K562 (cell line): ENCODE data around the gene ACTR1B. TPM values are rescaled to one million over a fixed set of nuclear protein-coding genes. Genes with fewer than 3 reads are reported as not detected.

Experiments
- ATAC-seq: fragments of 200-7000 bp; cut with Tn5 transposase; 3 replicates; pipeline ENCODE4 v1.9.1; 2020; ENCODE audit warnings: moderate library complexity
- BruUV-seq: library from RNA; stranded (reverse); fragments of 400-500 nt; replicated peaks from 2 replicates; lab custom pipeline; 2021; lab: Mats Ljungman, UMichigan
- CTCF ChIA-PET: fragments of 300-600 bp; formaldehyde crosslinking; extraction: SDS; loops from one replicate; lab custom pipeline; 2021; ENCODE audit warnings: low intra/inter-chr PET ratio; lab: Yijun Ruan, JAX
- POLR2A ChIA-PET: fragments of 300-600, 350-650 bp; sonication (Branson Sonifier 250); formaldehyde crosslinking; extraction: SDS; loops from one replicate; lab custom pipeline; 2021; ENCODE audit warnings: antibody characterized with exemption, inconsistent platforms; lab: Yijun Ruan, JAX
- DNase-seq, 4 experiments: peaks; one replicate each; pipeline versions ENCODE4 v3.0.0 to v3.0.0-alpha.2; 2011 to 2018; ENCODE audit warnings: low spot score in 3 of 4, mixed read lengths in 3 of 4; ENCODE audit errors: extremely low read depth in 1 of 4
- FAIRE-seq: peaks from 2 replicates; lab custom pipeline; 2011; peaks lifted over from hg19 to GRCh38; lab: Jason Lieb, UNC
- H2AFZ ChIP-seq: 2 replicates; pipeline ENCODE4 v1.6.0; 2011; ENCODE audit warnings: low read depth, low read length, control low read depth, inconsistent platforms
- H3K27ac ChIP-seq: fragments of 200-600 bp; 3 replicates; pipeline ENCODE4 v1.8.0; 2011; ENCODE audit warnings: low read depth, mild to moderate bottlenecking, control low read depth, inconsistent platforms, low read length, moderate library complexity, mixed read lengths; ENCODE audit errors: extremely low read depth
- H3K27me3 ChIP-seq, 2 experiments: fragments of 300-600 bp in 1 of 2; 2 replicates in 1 of 2; 3 replicates in 1 of 2; pipeline versions ENCODE4 v1.6.0 to v1.8.0; 2011; ENCODE audit warnings: inconsistent platforms in 2 of 2, low read length in 2 of 2, mild to moderate bottlenecking in 1 of 2, mixed read lengths in 1 of 2, moderate library complexity in 1 of 2; ENCODE audit not compliant: control insufficient read depth in 2 of 2, insufficient read depth in 2 of 2
- H3K36me3 ChIP-seq: fragments of 300-600 bp; 3 replicates; pipeline ENCODE4 v1.8.0; 2011; ENCODE audit warnings: mild to moderate bottlenecking, low read length, inconsistent platforms; ENCODE audit not compliant: control insufficient read depth, insufficient read depth
- H3K4me1 ChIP-seq, 2 experiments: fragments of 200-600 bp in 1 of 2; replicated peaks in 1 of 2; 2 replicates in 1 of 2; 3 replicates in 1 of 2; pipeline versions ENCODE4 v1.5.1 to v1.8.0; 2011; ENCODE audit warnings: inconsistent platforms in 2 of 2, low read length in 2 of 2, mild to moderate bottlenecking in 1 of 2, mixed read lengths in 1 of 2, moderate library complexity in 1 of 2; ENCODE audit not compliant: control insufficient read depth in 2 of 2, insufficient read depth in 2 of 2
- H3K4me2 ChIP-seq: 2 replicates; pipeline ENCODE4 v1.6.1; 2011; ENCODE audit warnings: low read length, control low read depth, inconsistent platforms, mixed read lengths; ENCODE audit not compliant: insufficient read depth
- H3K4me3 ChIP-seq: fragments of 200-600 bp; sonication (generic), shearing (Covaris generic); 2 replicates; pipeline ENCODE4 v1.5.1; 2016; ENCODE audit warnings: control low read depth, inconsistent platforms
- H3K79me2 ChIP-seq: fragments of 200-600 bp; 3 replicates; pipeline ENCODE4 v1.8.0; 2011; ENCODE audit warnings: low read length, inconsistent platforms; ENCODE audit not compliant: control insufficient read depth, insufficient read depth
- H3K9ac ChIP-seq, 2 experiments: 2 replicates each; pipeline versions ENCODE4 v1.6.0 to v1.6.1; 2011; ENCODE audit warnings: low read depth in 2 of 2, low read length in 2 of 2, control low read depth in 1 of 2, inconsistent platforms in 1 of 2, mild to moderate bottlenecking in 1 of 2, mixed read lengths in 1 of 2; ENCODE audit not compliant: insufficient read depth in 1 of 2
- H3K9me1 ChIP-seq: one replicate; pipeline ENCODE4 v1.6.0; 2011; ENCODE audit warnings: inconsistent platforms, mild to moderate bottlenecking, low read length, moderate library complexity; ENCODE audit not compliant: control insufficient read depth, insufficient read depth
- H3K9me3 ChIP-seq: replicated peaks from 2 replicates; pipeline ENCODE4 v1.5.1; 2011; ENCODE audit warnings: low read depth, low read length, inconsistent platforms; ENCODE audit not compliant: control insufficient read depth, insufficient read depth
- H4K20me1 ChIP-seq: replicated peaks from 2 replicates; pipeline ENCODE4 v1.6.1; 2011; ENCODE audit warnings: low read length, inconsistent platforms, mixed read lengths; ENCODE audit not compliant: control insufficient read depth, insufficient read depth
- CSDE1 ChIP-seq, 2 experiments: fragments of 450-650 bp; IDR thresholded peaks; 2 replicates each; pipeline ENCODE4 v1.6.1; 2016; ENCODE audit warnings: mild to moderate bottlenecking in 1 of 2
- EWSR1 ChIP-seq: fragments of 450-650 bp; IDR thresholded peaks from 2 replicates; pipeline ENCODE4 v1.6.1; 2018; ENCODE audit warnings: borderline replicate concordance, mild to moderate bottlenecking, low read depth, moderate library complexity; ENCODE audit not compliant: partially characterized antibody
- GATAD2B ChIP-seq: fragments of 450-650 bp; IDR thresholded peaks from 2 replicates; pipeline ENCODE4 v1.6.1; 2017; ENCODE audit warnings: mild to moderate bottlenecking, borderline replicate concordance
- SIN3A ChIP-seq, 2 experiments: fragments of 150-350 bp in 1 of 2; IDR thresholded peaks; 2 replicates each; pipeline ENCODE4 v1.6.1; 2011 to 2016; ENCODE audit warnings: borderline replicate concordance in 2 of 2, low read depth in 2 of 2, low read length in 2 of 2, mild to moderate bottlenecking in 2 of 2, moderate library complexity in 2 of 2; ENCODE audit not compliant: control insufficient read depth in 1 of 2
- SRSF3 ChIP-seq: fragments of 200-400 bp; formaldehyde crosslinking; IDR thresholded peaks from 2 replicates; pipeline ENCODE4 v1.6.1; 2016; ENCODE audit warnings: mild to moderate bottlenecking, low read length, moderate library complexity; ENCODE audit not compliant: insufficient read depth
- YBX1 ChIP-seq: fragments of 450-650 bp; IDR thresholded peaks from 2 replicates; pipeline ENCODE4 v1.7.1; 2016; ENCODE audit warnings: mild to moderate bottlenecking
- ZEB2 ChIP-seq: fragments of 450-650 bp; IDR thresholded peaks from 2 replicates; pipeline ENCODE4 v1.6.1; 2016
- ZNF124 ChIP-seq: sonication (generic); formaldehyde crosslinking; IDR thresholded peaks from 2 replicates; pipeline ENCODE4 v1.8.1; 2022; ENCODE audit warnings: missing genetic modification reagents
- ZNF24 ChIP-seq: fragments of 450-650 bp; IDR thresholded peaks from 2 replicates; pipeline ENCODE4 v1.6.1; 2016
- ZNF274 ChIP-seq: IDR thresholded peaks from 2 replicates; pipeline ENCODE4 v1.6.1; 2011; ENCODE audit warnings: low read depth, mild to moderate bottlenecking, low read length, moderate library complexity, borderline replicate concordance
- WGBS: fragments of 100-300 bp; shearing (Covaris generic); methylation state at CpG from one replicate; pipeline ENCODE4 v1.1.6; 2016; ENCODE audit warnings: low coverage, mixed read lengths; ENCODE audit not compliant: insufficient coverage; ENCODE audit errors: missing lambda C conversion rate; 5-methylcytosine and 5-hydroxymethylcytosine counted together
- in situ Hi-C: fragments of 300-500 bp; cut with MboI; formaldehyde crosslinking; loops from 4 replicates; pipeline ENCODE4 v1.15.0; 2018; ENCODE audit warnings: inconsistent platforms, mixed read lengths
- intact Hi-C: fragments of 100-400 bp; cut with micrococcal nuclease; formaldehyde crosslinking; loops from 2 replicates; pipeline ENCODE4 v1.14.2; 2022
- polyA plus RNA-seq, 8 experiments: library from polyadenylated mRNA; depleted of rRNA in 4 of 8; stranded (reverse) in 5 of 8; unstranded in 3 of 8; fragments of >200 nt; fragmentation: Nextera tagmentation in 2 of 8; fragmentation: Illumina TruSeq in 1 of 8; extraction: Ambion mirVana in 2 of 8; extraction: Trizol in 1 of 8; gene quantifications; 2 replicates each; pipeline versions ENCODE4 v1.2.1 to v1.2.3, GENCODE V29; 2011 to 2014; ENCODE audit warnings: inconsistent platforms in 1 of 8, missing spikeins in 1 of 8
- total RNA-seq, 7 experiments: library from RNA; depleted of rRNA in 6 of 7; stranded (reverse); fragments of >200 nt in 6 of 7; fragmentation: Illumina TruSeq in 2 of 7; extraction: Trizol in 2 of 7; gene quantifications; 2 replicates each; pipeline versions ENCODE4 v1.2.1 to v1.2.3, GENCODE V29; 2011 to 2021; ENCODE audit warnings: low replicate concordance in 1 of 7
- TF ChIP-seq, protein P1 (sequence below): fragments of 250-450 bp; sonication (Bioruptor Pico); IDR thresholded peaks from 2 replicates; pipeline ENCODE4 v1.5.0; 2020; ENCODE audit warnings: mild to moderate bottlenecking
- TF ChIP-seq, protein P2 (sequence below), 2 experiments: fragments of 450-650 bp in 1 of 2; sonication (generic) in 1 of 2; formaldehyde crosslinking in 1 of 2; IDR thresholded peaks; 2 replicates each; pipeline versions ENCODE4 v1.7.1 to v1.9.0; 2016 to 2022; ENCODE audit warnings: inconsistent platforms in 1 of 2, mild to moderate bottlenecking in 1 of 2, missing genetic modification reagents in 1 of 2

The ACTR1B gene
- total and polyA plus RNA-seq, 9 of the 15 experiments (the other 6 are each of a cell fraction or from before 2014, with no cell fraction given), result 0.49 to 42.3 (median 22.5) TPM

DNA sequence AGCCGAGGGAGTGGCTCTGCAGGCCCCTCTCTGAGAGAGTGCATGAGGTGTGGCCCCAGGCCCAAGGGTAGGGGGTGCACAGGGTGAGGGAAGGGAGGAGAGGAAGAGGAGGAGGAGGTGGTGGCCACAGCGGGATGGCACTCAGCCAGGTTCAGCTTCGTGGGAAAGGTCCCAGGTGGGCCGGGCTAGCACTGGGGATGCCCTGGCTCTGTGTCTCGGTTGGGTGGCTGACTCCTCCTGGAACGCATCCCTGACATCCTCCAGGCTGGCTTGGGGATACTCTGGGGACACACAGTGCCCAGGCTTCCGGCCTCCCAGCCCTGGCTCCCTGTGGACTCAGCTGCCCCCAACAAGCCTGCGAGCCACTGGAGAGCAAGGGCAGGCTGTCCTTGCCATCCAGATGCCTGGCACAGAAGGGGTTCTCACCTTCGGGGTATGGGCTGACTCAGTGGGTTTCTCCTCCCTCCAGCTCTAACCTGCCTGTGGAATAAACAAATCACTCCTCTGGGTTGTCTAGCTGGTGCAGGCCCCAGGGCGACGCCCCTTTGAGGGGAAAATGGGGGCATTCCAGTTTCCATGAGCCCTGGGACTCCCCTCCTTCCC, 49.0 kb upstream of the ACTR1B start:
- FAIRE-seq (no peak), ATAC-seq (no peak), DNase-seq (no peak)
- Histone ChIP-seq H3K27me3 (no peaks in the 10 kb centered on the region; a peak in 1 of 5 replicates), H3K4me3 (no peak overlapping the region), H3K9me1 (peaks cover 3% of the 10 kb centered on the region), H3K4me1 (peaks cover 24 to 45% of the 10 kb centered on the region in 2 experiments), H3K36me3 (no peaks in the 10 kb centered on the region), H3K79me2 (no peaks in the 10 kb centered on the region), H4K20me1 (0 out of 2 replicates have a peak, but pooled peaks cover 4% of the 10 kb centered on the region), H3K9ac (peak overlapping the region in 1 of 2 experiments; percentile 78; a peak in 2 of 4 replicates), H3K4me2 (no peak overlapping the region), H3K27ac (no peak overlapping the region), H3K9me3 (no peaks in the 10 kb centered on the region; the same call in 1 of the 2 replicates), H2AFZ (0 out of 2 replicates have a peak overlapping the region, but pooled peaks have one; percentile 8)
- BruUV-seq, result no TSS peak
- ChIA-PET CTCF (no interaction called here), POLR2A (interaction anchor here (1.0 kb wide), 1 partner anchor 9 kb away, joined by 3 read pairs; no protein-coding TSS in a partner anchor)
- 60% methylated on average over 9 of the region's 11 CpGs for WGBS
- in situ Hi-C loops (no loop called here), intact Hi-C loops (no loop called here)
- TF ChIP-seq, protein P1, sequence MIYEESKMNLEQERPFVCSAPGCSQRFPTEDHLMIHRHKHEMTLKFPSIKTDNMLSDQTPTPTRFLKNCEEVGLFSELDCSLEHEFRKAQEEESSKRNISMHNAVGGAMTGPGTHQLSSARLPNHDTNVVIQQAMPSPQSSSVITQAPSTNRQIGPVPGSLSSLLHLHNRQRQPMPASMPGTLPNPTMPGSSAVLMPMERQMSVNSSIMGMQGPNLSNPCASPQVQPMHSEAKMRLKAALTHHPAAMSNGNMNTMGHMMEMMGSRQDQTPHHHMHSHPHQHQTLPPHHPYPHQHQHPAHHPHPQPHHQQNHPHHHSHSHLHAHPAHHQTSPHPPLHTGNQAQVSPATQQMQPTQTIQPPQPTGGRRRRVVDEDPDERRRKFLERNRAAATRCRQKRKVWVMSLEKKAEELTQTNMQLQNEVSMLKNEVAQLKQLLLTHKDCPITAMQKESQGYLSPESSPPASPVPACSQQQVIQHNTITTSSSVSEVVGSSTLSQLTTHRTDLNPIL (CRISPR knock-in tag), result no peak
- no peak for TF ChIP-seq ZNF24
- TF ChIP-seq ZNF124 (CRISPR knock-in tag), result no peak
- TF ChIP-seq GATAD2B, result no peak
- TF ChIP-seq CSDE1 (IDR thresholded peaks at IDR 0.05), result no peak
- no peak for TF ChIP-seq SRSF3
- TF ChIP-seq ZNF274, result no peak
- no peak for TF ChIP-seq YBX1
- TF ChIP-seq ZEB2, result no peak
- TF ChIP-seq EWSR1, result no peak
- TF ChIP-seq, protein P2, sequence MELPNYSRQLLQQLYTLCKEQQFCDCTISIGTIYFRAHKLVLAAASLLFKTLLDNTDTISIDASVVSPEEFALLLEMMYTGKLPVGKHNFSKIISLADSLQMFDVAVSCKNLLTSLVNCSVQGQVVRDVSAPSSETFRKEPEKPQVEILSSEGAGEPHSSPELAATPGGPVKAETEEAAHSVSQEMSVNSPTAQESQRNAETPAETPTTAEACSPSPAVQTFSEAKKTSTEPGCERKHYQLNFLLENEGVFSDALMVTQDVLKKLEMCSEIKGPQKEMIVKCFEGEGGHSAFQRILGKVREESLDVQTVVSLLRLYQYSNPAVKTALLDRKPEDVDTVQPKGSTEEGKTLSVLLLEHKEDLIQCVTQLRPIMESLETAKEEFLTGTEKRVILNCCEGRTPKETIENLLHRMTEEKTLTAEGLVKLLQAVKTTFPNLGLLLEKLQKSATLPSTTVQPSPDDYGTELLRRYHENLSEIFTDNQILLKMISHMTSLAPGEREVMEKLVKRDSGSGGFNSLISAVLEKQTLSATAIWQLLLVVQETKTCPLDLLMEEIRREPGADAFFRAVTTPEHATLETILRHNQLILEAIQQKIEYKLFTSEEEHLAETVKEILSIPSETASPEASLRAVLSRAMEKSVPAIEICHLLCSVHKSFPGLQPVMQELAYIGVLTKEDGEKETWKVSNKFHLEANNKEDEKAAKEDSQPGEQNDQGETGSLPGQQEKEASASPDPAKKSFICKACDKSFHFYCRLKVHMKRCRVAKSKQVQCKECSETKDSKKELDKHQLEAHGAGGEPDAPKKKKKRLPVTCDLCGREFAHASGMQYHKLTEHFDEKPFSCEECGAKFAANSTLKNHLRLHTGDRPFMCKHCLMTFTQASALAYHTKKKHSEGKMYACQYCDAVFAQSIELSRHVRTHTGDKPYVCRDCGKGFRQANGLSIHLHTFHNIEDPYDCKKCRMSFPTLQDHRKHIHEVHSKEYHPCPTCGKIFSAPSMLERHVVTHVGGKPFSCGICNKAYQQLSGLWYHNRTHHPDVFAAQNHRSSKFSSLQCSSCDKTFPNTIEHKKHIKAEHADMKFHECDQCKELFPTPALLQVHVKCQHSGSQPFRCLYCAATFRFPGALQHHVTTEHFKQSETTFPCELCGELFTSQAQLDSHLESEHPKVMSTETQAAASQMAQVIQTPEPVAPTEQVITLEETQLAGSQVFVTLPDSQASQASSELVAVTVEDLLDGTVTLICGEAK (IDR thresholded peaks at IDR 0.05), result no peak
- TF ChIP-seq, protein P2 (CRISPR knock-in tag; IDR thresholded peaks at IDR 0.05), result no peak
- no peak for TF ChIP-seq SIN3A (IDR thresholded peaks at IDR 0.05; ENCODE audit: borderline replicate concordance in 2 of 2, control insufficient read depth in 1 of 2, low read depth in 2 of 2, low read length in 2 of 2)
